HTR-8/SVneo (cell line): ENCODE data around the gene LMAN2L.
"Not testable (repeated sequence)": the region's sequence is repeated elsewhere in the genome, so short reads cannot be mapped to it uniquely, and the experiment has no call there.

Source experiments
- DNase-seq: peaks from one replicate; pipeline ENCODE4 v3.0.0; 2011; ENCODE audit warnings: low spot score, mixed read lengths; ENCODE audit not compliant: insufficient read length
- FAIRE-seq: peaks from 2 replicates; lab custom pipeline; 2011; peaks lifted over from hg19 to GRCh38; lab: Jason Lieb, UNC

Gene LMAN2L

GRCh38 chr2:96690306-96691021 is 49.4 kb downstream of the LMAN2L start:
- FAIRE-seq (peak; percentile 54), DNase-seq (no peak)

- FAIRE-seq (no peak), DNase-seq (no peak)
These were observed 50.4 kb downstream of the LMAN2L start for GRCh38 chr2:96689431-96689991.

- DNase-seq (no peak), FAIRE-seq (peak; percentile 52)
These were observed 51.0 kb downstream of the LMAN2L start for GRCh38 chr2:96688649-96689430.

GRCh38 chr2:96687711-96688640 is 51.9 kb downstream of the LMAN2L start:
- FAIRE-seq: peak; percentile 87

GRCh38 chr2:96687266-96687665 is 52.6 kb downstream of the LMAN2L start:
- FAIRE-seq (peak; percentile 80), DNase-seq (no peak)

More at GRCh38 chr2:96687711-96688640, 51.9 kb downstream of the LMAN2L start:
- DNase-seq: no peak

- no peak for FAIRE-seq
These were observed 54.0 kb downstream of the LMAN2L start for GRCh38 chr2:96685577-96686459.

GRCh38 chr2:96684883-96685576 is 54.8 kb downstream of the LMAN2L start:
- DNase-seq: no peak
- FAIRE-seq: no peak

More at GRCh38 chr2:96685577-96686459, 54.0 kb downstream of the LMAN2L start:
- DNase-seq: no peak

- FAIRE-seq: peak; percentile 28
- DNase-seq: no peak
These were observed 55.7 kb downstream of the LMAN2L start for GRCh38 chr2:96683972-96684820.

GRCh38 chr2:96683307-96683706 is 56.6 kb downstream of the LMAN2L start:
- FAIRE-seq (no peak), DNase-seq (no peak)

- DNase-seq (no peak), FAIRE-seq (no peak)
These were observed 58.3 kb downstream of the LMAN2L start for GRCh38 chr2:96681540-96681939.

GRCh38 chr2:96680561-96681141 is 59.2 kb downstream of the LMAN2L start:
- DNase-seq: no peak
- FAIRE-seq: no peak

- FAIRE-seq (no peak), DNase-seq (no peak)
These were observed 60.0 kb downstream of the LMAN2L start for GRCh38 chr2:96679848-96680247.

- peak; percentile 55 for FAIRE-seq
- DNase-seq: no peak
These were observed 70.2 kb downstream of the LMAN2L start for GRCh38 chr2:96669539-96670215.

GRCh38 chr2:96668771-96669170 is 71.1 kb downstream of the LMAN2L start:
- FAIRE-seq (no peak), DNase-seq (no peak)

- peak; percentile 46 for FAIRE-seq
- DNase-seq: not testable (repeated sequence)
These were observed 74.1 kb downstream of the LMAN2L start for GRCh38 chr2:96665717-96666116.

GRCh38 chr2:96665083-96665569 is 74.7 kb downstream of the LMAN2L start:
- FAIRE-seq (peak; percentile 99), DNase-seq (peak; percentile 99)
